Type B pancreatic cell (in vitro differentiated cells): ENCODE measurements around the gene RNF4. TPM values are rescaled to one million over a fixed set of nuclear protein-coding genes. Genes with fewer than 3 reads are reported as not detected.

Source experiments
- DNase-seq: peaks from one replicate; pipeline ENCODE4 v3.0.0; 2021; ENCODE audit warnings: mixed read lengths; ENCODE audit not compliant: unreplicated experiment; ENCODE audit errors: extremely low spot score
- H3K27ac Mint-ChIP-seq: 2 replicates; pipeline ENCODE4 v1.8.0; 2021; ENCODE audit warnings: mild to moderate bottlenecking, mixed read lengths
- H3K27me3 Mint-ChIP-seq: 2 replicates; pipeline ENCODE4 v1.8.0; 2021; ENCODE audit warnings: mixed read lengths
- H3K36me3 Mint-ChIP-seq: 2 replicates; pipeline ENCODE4 v1.8.0; 2021; ENCODE audit warnings: mixed read lengths
- H3K4me1 Mint-ChIP-seq: one replicate; pipeline ENCODE4 v1.8.0; 2021; ENCODE audit warnings: mixed read lengths; ENCODE audit not compliant: unreplicated experiment
- H3K4me3 Mint-ChIP-seq: 2 replicates; pipeline ENCODE4 v1.8.0; 2021; ENCODE audit warnings: mild to moderate bottlenecking, mixed read lengths
- H3K9me3 Mint-ChIP-seq: 2 replicates; pipeline ENCODE4 v1.8.0; 2021; ENCODE audit warnings: mixed read lengths
- total RNA-seq: library from RNA; stranded (reverse); gene quantifications from 2 replicates; pipeline ENCODE4 v1.2.1, GENCODE V29; 2021; ENCODE audit warnings: low replicate concordance
- TF ChIP-seq, protein P1 (sequence below): fragments of 200-600 bp; sonication (generic); conservative IDR thresholded peaks from 2 replicates; pipeline ENCODE4 v1.5.0; 2021; ENCODE audit warnings: antibody characterized with exemption, mild to moderate bottlenecking

Gene RNF4
- total RNA-seq, 1 donor from 2014 or later = 61.4 TPM

DNA sequence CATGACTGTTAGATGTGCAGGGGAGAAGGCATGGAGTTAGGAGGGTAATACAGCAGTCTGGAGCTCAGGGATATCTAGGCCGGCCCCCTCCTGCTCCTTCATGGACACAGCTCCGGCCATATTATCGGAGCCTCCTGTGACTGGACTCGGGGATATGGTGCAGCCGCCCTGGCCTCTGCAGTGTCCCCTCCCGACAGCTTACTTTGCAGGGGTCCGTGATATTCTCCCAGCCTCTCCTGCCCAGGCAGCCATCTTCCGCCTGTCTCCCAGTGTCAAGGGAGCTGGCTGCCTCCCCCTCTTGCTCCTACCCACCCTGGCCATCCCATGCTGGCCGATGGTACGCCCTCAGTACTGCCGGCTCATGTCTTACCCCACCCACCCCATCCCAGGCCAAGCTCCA, 19.9 kb upstream of the RNF4 start:
- TF ChIP-seq, protein P1, sequence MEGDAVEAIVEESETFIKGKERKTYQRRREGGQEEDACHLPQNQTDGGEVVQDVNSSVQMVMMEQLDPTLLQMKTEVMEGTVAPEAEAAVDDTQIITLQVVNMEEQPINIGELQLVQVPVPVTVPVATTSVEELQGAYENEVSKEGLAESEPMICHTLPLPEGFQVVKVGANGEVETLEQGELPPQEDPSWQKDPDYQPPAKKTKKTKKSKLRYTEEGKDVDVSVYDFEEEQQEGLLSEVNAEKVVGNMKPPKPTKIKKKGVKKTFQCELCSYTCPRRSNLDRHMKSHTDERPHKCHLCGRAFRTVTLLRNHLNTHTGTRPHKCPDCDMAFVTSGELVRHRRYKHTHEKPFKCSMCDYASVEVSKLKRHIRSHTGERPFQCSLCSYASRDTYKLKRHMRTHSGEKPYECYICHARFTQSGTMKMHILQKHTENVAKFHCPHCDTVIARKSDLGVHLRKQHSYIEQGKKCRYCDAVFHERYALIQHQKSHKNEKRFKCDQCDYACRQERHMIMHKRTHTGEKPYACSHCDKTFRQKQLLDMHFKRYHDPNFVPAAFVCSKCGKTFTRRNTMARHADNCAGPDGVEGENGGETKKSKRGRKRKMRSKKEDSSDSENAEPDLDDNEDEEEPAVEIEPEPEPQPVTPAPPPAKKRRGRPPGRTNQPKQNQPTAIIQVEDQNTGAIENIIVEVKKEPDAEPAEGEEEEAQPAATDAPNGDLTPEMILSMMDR = no peak
- Mint-ChIP-seq H3K27ac (no peak overlapping the region), H3K4me3 (no peak overlapping the region), H3K36me3 (no peaks in the 10 kb centered on the region), H3K9me3 (no peaks in the 10 kb centered on the region), H3K4me1 (peaks cover 5% of the 10 kb centered on the region), H3K27me3 (no peaks in the 10 kb centered on the region)
- DNase-seq = no peak

DNA sequence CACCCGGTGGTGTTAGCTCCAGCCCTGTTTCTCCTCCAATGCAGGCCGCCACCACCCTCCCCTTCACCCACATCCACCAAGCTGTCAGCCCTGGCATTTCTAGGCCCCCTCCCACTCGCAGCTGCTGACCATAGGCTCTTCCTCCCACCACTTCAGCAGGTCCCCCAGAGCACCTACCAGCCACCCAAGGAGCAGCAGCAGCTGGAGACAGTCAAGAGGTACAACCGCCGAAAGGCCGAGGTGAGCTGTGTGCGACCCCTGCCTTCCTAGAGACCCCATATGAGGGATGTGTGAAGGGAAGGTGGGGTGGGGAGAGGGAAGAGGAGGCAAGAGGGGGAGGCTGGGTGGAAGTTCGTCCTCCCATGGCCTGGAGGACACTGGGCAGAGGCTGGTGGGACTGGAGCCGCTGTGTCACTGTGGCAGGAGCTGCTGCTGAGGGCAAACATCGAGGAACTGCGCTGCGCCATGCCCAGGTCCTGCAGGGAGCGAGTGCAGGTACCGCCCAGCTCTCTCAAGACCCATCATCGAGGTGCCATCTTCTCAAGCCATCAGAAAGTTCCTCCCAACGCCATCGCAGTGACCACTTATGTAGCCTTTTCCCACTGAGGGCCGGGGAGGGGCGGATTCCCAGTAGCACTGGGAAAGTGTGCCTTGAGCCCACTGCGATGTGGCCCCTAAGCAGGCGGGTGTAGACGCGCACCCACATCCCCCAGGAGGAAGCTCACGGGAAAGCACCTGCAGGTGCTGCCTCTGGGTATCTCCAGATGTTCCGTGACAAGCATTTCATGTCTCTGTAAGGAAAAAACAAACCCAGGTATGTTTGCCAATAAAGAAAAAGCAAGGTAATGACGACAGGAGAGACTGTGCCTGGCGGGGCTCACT, 19.2 kb upstream of the RNF4 start:
- Mint-ChIP-seq H3K9me3 (no peaks in the 10 kb centered on the region), H3K4me3 (no peak overlapping the region), H3K27ac (no peak overlapping the region), H3K36me3 (no peaks in the 10 kb centered on the region), H3K27me3 (no peaks in the 10 kb centered on the region), H3K4me1 (peaks cover 5% of the 10 kb centered on the region)
- no peak for DNase-seq
- TF ChIP-seq, protein P1 = no peak

DNA sequence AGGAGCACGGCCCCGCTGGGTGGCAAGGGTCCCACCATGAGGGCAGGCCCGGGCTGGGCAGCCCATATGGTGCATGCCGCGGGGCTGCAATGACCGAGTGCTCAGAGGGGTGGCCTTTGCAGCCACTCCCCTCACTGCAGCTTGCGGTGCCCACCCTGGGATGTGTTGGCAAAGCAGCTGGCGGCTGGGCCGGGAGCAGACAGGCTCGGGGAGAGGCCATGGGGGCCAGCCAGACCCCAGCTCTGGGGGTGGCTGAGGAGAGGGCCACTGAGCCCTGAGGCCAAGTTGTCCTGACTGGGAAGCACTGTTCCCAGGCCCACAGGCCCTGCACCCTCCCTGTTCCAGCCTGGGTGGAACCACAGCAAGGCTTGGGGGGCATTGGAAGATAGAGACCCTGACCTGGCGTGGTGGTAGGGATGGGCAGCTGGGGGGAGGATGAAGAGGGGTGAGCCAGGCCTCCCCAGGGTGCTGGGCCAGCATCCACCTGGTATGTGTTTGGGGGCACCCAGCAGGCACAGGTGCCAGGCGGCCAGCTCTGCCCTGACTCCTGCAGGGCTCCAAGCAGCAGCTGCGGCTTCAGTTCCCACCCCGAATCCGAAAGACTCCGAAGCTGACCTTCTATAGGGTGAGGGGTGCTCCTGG, 18.4 kb upstream of the RNF4 start:
- Mint-ChIP-seq H3K27me3 (no peaks in the 10 kb centered on the region), H3K9me3 (no peaks in the 10 kb centered on the region), H3K36me3 (no peaks in the 10 kb centered on the region), H3K4me3 (no peak overlapping the region), H3K27ac (no peak overlapping the region), H3K4me1 (peaks cover 5% of the 10 kb centered on the region)
- no peak for DNase-seq
- TF ChIP-seq, protein P1 = no peak

DNA sequence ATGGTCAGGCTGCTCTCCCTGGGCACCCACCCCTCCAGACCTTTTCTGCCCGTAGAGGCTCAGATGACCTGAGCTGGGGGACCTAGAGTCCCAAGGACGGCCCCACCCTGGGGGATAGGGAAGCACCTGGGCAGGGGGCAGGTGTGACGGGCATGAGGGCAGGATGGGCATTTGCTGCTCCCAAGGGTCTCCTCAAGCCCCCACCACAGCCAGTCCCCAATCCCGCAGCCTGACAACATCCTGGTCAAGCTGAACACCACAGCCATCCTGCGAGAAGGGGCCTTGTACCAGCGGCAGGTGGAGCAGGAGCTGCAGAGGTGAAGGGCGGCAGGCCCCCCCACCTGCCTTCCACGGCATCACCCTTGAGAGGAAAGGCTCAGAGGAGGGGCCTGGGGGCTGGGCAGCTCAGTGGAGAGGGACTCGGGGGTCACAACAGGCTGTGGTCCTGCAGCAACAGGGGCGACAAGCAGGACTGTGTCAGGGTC, 17.8 kb upstream of the RNF4 start:
- no peaks in the 10 kb centered on the region for H3K9me3 Mint-ChIP-seq
- no peak overlapping the region for H3K27ac Mint-ChIP-seq
- no peaks in the 10 kb centered on the region for H3K27me3 Mint-ChIP-seq
- H3K36me3 Mint-ChIP-seq = no peaks in the 10 kb centered on the region
- H3K4me3 Mint-ChIP-seq = no peak overlapping the region
- no peak for DNase-seq
- TF ChIP-seq, protein P1 = no peak
- H3K4me1 Mint-ChIP-seq = peaks cover 5% of the 10 kb centered on the region

DNA sequence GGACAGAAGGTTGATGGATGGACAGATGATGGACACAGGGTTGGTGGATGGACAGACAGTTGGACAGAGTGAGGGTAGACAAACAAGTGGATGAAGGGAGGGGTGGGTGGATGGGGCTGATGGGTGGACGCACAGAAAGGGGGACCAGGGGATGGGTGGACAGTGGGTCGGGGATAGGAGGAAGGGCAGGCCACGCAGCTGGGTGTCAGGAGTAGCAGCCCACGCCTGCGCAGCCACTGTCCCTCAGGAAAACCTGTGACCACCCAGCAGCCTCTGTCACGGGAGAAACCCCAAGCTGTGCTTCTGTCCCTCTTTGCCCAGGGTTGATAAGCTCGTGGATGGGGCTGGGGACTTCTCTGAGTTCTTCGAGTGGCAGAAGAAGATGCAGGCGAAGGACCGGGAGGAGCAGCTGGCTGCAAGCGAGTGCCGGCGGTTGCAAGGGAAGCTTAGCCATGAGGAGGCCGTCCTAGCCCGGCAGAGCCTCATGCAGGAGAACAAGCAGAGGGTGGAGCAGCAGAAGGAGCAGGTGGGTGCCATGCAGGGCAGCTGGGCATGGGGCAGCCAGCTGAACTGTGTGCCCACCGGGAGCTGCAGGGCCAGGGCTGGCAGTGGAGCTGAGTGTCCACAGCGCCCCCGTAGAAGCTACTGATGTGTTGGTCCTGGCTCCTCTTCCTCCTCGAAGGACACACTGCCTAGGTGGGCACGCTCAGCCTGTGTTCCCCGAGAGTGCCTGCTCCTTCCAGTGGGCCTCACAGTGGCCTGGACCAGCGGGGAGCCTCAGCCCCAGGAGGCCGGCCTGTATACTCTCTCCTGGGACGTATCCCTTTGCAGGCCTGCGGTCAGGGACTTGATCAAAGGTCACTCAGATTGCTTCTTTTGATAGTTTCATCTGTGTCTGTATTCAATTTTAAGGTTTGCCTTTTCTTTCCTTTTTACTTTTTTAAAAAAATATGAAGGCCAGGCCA, 16.8 kb upstream of the RNF4 start:
- TF ChIP-seq, protein P1 = no peak
- Mint-ChIP-seq H3K27ac (no peak overlapping the region), H3K4me1 (peaks cover 5% of the 10 kb centered on the region), H3K9me3 (no peaks in the 10 kb centered on the region), H3K27me3 (no peaks in the 10 kb centered on the region), H3K4me3 (no peak overlapping the region), H3K36me3 (no peaks in the 10 kb centered on the region)
- DNase-seq = no peak
